HG03064 (cell line): Measurements from ENCODE around the gene SFXN3.

Source experiments
- ATAC-seq: cut with Tn5 transposase; IDR thresholded peaks from one replicate; pipeline ENCODE4 v1.9.1; 2021; ENCODE audit warnings: low read depth; ENCODE audit not compliant: unreplicated experiment

The SFXN3 gene, protein sequence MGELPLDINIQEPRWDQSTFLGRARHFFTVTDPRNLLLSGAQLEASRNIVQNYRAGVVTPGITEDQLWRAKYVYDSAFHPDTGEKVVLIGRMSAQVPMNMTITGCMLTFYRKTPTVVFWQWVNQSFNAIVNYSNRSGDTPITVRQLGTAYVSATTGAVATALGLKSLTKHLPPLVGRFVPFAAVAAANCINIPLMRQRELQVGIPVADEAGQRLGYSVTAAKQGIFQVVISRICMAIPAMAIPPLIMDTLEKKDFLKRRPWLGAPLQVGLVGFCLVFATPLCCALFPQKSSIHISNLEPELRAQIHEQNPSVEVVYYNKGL

GRCh38 chr10:101031128-101031795 lies at the start of gene SFXN3, which contains the start of gene PDZD7:
Gene SFXN3, plus strand, starts transcription at chr10:101031234. Its CDS starts 3,461 bp downstream, at chr10:101034695.
Gene PDZD7, minus strand, starts transcription at chr10:101031129. Its CDS starts 910 bp downstream, at chr10:101030219.
- ATAC-seq = peak; percentile 81

GRCh38 chr10:100982916-100983830 lies 47.9 kb upstream of the SFXN3 start:
- ATAC-seq = no peak

GRCh38 chr10:100983868-100984671 lies 47.0 kb upstream of the SFXN3 start:
- ATAC-seq = no peak

GRCh38 chr10:100984672-100985177 lies 46.3 kb upstream of the SFXN3 start:
- ATAC-seq = no peak

DNA sequence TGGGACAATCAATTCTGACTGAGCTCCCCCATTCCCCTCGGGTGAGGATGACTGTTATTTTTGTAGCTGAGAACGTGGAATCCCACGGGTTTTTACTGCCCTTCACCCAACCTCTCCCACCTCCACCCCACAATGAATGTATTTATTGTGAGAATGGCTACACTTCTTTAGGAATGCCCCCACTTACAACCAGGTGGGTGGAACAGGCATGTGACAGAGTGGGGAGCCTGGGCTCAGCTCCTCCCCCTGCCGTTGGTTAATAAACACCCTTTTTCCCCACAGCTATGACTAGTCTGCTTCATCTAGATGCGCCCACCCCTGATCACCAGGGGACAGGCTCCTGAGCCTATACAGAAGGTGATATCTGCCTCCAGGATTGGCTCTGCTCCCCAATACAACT lies 45.7 kb upstream of the SFXN3 start:
- no peak for ATAC-seq

DNA sequence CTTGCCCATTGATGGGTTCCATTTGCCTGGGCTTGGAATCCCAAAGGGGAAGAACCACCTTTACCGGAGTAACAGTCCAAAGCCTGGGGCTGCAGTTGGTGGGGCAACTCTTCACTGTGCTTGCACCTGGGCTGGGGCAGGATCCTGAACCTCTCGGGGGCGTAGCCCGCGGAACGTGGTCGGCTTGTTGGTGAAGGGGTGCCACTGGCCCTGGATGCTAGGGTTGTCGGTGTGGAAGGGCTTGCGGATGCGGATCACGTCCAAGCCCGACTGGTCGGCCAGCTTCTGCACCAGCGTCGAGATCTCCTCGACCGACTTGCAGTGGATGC lies 44.4 kb upstream of the SFXN3 start:
- ATAC-seq = no peak

DNA sequence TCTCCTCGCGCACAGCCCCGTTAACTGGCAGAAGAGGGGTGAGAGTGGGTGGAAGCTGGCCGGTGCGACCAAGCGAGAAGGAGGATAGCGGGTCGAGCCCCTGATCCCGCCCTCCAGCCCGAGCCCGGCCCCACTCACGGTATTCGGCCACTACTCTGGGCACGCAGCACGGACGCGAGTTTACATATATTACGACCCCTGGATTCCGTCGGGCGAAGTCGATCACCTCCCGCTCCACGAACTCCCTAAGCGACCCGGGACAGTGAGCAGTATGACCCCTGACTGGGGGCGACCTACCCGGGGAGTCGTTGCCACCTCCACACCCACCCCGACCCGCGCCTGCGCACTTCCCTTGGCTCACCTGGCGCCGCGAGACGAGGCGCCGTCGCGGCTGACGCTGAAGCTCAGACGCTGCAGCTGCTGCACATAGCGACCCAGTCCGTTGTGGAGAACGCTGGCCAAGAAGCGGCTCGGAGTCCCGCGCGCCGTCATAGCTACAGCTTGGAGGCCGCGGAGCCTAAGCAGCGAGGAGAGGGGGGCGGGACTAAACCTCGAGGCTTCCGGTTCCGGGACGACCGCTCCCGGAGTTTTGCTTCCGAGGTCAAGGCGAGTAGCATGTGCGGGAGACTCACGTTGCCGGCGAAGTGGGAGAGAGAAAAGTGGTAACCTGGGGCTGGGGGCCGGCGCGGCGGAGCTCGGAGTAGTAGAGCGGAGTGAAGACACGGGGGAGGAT lies 43.9 kb upstream of the SFXN3 start, which contains the start of the genes MRPL43 and TWNK:
Gene MRPL43, minus strand, starts transcription at position 546 of the 733 bp plus-strand sequence. Its CDS starts 54 bp downstream, at position 492.
Gene TWNK, plus strand, starts transcription at position 592 of the 733 bp plus-strand sequence. CDS start 668 bp downstream, outside the sequence.
- ATAC-seq = peak; percentile 83

GRCh38 chr10:100987685-100988049 lies 43.4 kb upstream of the SFXN3 start:
- no peak for ATAC-seq

DNA sequence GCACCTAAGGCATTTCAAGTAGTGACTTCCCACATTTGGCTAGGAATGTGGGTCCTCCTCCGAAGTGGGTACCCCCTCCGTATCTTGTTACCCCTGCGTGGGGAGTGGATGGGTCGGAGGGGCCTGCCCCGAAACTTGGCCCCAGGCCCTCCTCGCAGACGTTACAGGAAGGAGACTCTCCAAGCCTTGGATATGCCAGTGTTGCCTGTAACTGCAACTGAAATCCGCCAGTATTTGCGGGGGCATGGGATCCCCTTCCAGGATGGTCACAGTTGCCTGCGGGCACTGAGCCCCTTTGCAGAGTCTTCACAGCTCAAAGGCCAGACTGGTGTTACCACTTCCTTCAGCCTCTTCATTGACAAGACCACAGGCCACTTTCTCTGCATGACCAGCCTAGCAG lies 42.9 kb upstream of the SFXN3 start:
- ATAC-seq = no peak

GRCh38 chr10:100989088-100989487 lies 41.9 kb upstream of the SFXN3 start:
- ATAC-seq = no peak

DNA sequence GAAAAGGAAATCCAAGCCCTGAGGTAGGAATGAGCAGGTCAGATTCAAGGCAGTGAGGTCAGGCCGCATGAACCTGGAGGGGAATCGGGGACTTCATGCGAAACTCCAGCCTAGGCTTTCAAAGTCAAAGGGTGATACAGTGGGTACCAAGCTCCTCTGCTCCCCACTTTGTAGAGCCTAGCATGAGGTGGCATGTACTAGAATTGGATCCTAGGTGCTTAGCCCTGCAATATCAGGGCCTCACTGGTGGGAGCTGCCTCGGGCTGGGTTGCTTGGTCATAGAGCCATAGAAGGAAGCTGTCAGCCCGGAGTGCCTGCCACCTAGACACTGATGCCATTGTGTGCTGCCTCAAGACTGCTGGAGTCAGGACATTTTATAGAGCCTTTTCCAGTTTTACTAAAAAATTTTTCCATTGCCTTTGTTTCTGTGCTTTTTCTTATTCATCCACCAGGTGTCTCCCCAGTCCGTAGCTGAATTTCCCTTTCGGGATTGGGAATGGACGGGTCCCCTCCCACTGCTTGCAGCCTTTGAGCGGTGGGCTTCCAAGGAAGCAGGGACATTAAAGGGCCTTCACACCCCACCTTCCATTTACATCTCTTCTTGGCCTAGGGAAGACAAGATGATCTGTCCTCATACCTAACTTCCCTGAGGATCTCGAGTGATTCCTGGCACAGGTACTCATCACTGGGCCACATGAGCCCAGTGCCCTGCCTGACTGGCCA lies 36.9 kb upstream of the SFXN3 start:
- no peak for ATAC-seq

DNA sequence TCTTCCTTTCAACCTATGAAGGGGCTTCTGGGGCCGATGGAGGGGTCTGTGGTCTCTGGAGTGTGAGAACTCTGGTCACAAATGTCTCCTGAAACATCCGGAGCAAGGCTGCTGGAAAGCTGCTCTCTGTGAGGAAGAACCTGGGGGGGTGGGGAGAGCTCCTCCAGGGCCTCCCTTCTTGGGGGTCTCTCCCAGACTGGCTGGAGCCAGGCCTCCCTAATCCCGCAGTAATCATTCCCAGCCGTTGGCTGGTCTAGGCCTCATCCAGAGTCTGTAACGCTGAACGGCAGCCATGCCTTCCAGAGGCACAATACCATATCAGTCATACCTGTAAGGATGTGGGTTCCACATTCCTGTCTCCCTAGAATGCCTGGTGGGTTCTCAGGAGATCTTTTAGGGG lies 35.9 kb upstream of the SFXN3 start:
- ATAC-seq = no peak

- ATAC-seq = no peak
These were observed 34.2 kb upstream of the SFXN3 start for GRCh38 chr10:100996678-100997359.

DNA sequence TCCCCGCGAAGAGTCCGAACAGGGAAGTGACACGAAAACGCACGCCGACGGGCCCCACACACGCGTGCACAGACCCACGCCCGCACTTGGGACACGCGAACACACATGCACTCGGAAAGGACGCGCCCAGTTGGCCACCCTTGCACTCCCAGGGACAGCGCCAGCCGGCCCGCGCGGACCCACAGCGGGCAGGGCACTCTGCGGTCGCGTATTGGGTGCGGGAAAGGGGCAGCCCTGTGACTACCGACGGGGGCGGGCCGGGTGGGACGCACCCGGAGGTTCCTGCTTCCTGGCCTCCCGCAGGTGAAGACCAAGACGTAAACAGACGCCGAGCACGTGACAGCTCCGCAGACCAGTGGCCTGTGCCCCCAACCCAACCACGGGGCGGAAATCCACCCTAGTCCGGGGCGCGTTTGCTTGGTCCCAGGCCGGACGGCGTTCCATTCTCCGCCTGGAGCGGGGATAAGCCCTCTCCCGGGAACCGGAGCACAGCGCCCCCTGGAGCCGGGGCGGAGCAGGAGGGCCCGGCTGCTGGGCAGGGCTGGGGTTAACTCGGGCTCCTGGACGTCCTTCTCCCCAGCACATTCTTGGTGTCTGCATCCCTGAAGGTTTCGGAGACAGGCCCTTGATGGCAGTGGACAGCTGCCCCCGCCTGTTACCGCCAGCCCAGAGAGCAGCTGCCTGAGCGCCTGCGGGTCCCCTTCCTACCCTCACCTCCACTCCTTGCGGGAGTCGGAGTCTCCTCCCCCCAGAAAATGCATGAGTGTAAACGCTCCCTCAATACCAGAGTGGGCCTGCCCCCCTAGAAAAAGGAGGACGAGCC lies 33.5 kb upstream of the SFXN3 start:
- ATAC-seq = peak; percentile 23

DNA sequence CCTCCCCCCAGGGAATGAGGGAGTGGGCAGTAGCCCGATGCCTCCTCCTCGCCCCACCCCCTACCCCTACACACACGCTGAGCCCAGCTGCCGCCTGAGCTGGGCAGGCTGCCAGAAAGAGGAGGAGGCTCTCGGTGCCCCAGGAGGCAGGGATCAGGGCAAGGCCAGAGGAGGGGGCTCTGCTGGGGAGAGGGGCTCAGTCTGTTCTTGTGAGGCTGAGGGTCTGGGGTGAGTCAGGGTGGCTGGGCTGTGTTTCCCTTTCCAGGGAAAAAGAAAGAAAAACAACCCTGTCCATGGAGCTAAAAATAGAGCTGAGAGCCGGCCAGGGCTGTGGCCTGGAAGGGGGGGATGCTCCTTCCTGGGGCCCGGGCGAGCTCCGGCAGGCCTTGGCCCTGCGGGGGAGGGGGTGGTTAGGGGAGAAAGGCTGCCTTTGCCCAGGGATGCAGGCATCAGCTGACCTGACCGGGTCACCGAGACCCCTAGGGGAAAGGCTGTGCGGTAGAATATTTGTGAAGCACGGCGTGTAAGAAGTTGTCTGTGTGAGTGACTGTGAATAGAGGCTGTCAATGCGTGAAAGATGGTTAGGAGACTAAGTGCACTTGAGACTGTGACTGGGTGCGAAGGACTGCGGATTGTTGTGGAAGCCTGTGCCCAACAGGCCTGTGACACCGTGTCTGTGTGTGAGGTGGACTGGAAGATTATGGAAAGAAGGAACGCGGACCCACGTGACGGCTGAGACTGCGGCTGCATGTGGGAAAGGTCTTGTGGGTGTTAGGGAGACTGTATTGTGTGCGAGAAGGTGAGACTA lies 32.6 kb upstream of the SFXN3 start:
- ATAC-seq = peak; percentile 30

GRCh38 chr10:100998991-100999741 lies 31.9 kb upstream of the SFXN3 start:
- ATAC-seq = peak; percentile 35
